Measurements from ENCODE around the gene CUEDC2. TPM values are rescaled to one million over a fixed set of nuclear protein-coding genes. Genes with fewer than 3 reads are reported as not detected.

Gene CUEDC2, protein sequence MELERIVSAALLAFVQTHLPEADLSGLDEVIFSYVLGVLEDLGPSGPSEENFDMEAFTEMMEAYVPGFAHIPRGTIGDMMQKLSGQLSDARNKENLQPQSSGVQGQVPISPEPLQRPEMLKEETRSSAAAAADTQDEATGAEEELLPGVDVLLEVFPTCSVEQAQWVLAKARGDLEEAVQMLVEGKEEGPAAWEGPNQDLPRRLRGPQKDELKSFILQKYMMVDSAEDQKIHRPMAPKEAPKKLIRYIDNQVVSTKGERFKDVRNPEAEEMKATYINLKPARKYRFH
- total RNA-seq = 10 to 100 TPM; 30.2 to 32.1 TPM

DNA sequence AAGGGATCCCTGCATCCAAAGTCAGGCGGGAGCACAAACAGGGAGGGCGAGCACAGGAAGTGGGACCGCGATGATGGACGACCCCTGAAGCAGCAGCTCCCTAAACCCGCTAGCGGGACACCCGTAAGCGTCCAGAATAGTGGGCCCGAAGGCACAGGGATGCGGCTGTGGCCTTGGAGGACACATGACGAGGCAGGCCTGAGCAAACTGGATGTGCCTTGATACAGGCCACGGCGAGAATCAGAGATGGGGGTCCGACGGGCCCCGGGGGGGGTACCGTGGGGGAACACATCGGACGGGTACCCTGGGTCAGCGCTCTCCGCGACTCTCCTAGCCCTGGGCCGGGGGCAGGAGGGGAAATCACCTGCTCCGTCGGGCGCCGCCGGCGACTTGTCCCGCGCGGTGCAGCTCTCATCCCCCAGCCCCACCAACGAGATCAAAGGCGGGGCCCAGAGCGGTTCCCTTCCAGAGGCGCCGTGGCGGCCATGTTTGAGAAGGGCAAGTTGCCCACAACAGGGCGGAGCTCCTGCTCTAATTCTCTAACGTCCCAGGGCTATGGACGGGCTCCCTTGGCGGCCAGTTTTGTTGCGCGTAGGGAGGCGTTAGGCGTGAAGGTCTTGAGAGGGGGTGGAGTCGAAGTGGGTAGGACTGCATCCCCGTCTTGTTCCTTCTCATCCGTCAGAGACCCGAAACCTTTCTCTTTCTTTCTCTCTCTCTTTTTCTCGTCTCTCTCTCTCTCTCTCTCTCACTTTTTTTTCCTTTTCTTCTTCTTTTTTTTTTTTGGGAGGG is at the start of gene CUEDC2:
CUEDC2 (minus strand) TSS at position 413 of the 789 bp plus-strand sequence. CDS start 7,386 bp downstream, outside the sequence.
- intact Hi-C loops (cut with DNase I) = no loop called here
- H3K27ac ChIP-seq = peak within 1 kb of the TSS; percentile 22
- H3K9ac ChIP-seq (ENCODE audit: low read depth in 2 of 2, low read length in 2 of 2) = peak within 1 kb of the TSS; percentile 96 to 98
- DNase-seq = peak; percentile 99
- H3K36me3 ChIP-seq = no peaks in the 10 kb centered on the region
- TF ChIP-seq, protein P1, sequence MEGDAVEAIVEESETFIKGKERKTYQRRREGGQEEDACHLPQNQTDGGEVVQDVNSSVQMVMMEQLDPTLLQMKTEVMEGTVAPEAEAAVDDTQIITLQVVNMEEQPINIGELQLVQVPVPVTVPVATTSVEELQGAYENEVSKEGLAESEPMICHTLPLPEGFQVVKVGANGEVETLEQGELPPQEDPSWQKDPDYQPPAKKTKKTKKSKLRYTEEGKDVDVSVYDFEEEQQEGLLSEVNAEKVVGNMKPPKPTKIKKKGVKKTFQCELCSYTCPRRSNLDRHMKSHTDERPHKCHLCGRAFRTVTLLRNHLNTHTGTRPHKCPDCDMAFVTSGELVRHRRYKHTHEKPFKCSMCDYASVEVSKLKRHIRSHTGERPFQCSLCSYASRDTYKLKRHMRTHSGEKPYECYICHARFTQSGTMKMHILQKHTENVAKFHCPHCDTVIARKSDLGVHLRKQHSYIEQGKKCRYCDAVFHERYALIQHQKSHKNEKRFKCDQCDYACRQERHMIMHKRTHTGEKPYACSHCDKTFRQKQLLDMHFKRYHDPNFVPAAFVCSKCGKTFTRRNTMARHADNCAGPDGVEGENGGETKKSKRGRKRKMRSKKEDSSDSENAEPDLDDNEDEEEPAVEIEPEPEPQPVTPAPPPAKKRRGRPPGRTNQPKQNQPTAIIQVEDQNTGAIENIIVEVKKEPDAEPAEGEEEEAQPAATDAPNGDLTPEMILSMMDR (IDR thresholded peaks at IDR 0.05) = no peak
- peaks cover 4% of the 10 kb centered on the region for H3K4me1 ChIP-seq
- H3K4me3 ChIP-seq = peak within 1 kb of the TSS; percentile 85
- no peaks in the 10 kb centered on the region for H3K27me3 ChIP-seq
- H3K9me3 ChIP-seq = no peaks in the 10 kb centered on the region

DNA sequence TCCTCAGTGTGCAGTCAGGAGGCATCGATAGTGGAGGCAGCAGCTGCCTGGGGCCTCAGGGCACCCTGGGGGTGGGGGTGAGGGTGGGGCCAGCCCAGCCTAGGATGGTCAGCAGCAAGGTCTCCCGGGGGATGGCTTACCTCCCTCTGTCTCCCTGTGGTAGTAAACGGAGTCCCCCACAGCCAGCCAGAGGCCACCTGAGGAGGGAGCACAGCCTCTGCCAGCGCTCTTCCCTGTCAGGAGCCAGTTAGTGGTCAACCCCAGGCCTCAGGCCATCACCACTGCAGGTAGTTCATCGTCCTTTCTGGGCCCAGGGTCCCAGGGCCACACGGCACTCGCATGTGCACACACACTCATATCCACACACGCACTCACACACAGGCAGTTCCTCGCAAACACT is 48.0 kb upstream of the CUEDC2 start:
- no peak overlapping the region for H3K27ac ChIP-seq
- H3K36me3 ChIP-seq = peaks cover 15% of the 10 kb centered on the region
- H3K9me3 ChIP-seq = no peaks in the 10 kb centered on the region
- no peak overlapping the region for H3K4me3 ChIP-seq
- H3K4me1 ChIP-seq = no peaks in the 10 kb centered on the region
- H3K27me3 ChIP-seq = no peaks in the 10 kb centered on the region
- DNase-seq = no peak
- TF ChIP-seq, protein P1 (IDR thresholded peaks at IDR 0.05) = no peak
- intact Hi-C loops (cut with DNase I) = loop anchor here (5.0 kb wide), 2 partner anchors 58 to 88 kb away; partner anchors contain the start of gene FBXL15
- no peak overlapping the region for H3K9ac ChIP-seq (ENCODE audit: low read depth in 2 of 2, low read length in 2 of 2)

DNA sequence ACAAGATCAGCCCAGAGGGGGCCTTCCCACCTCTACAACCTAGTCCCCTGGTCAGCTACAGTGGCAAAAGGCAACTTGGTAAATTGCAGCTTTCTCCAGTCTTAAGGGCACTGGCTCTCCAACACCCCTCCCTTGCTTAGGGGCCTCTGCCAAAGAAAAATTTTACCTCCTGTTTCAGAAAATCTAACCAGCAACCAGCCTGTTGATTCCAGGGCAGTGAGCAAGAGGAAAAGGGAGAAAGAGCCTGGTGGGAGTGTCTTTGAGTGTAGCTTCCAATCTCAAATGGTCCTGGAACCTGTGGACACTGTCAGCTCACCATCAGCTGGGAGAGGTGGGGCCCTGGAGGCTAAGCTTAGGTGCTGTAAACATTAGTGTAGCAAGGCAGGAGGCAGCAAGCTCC is 47.3 kb upstream of the CUEDC2 start:
- DNase-seq = no peak
- TF ChIP-seq, protein P1 (IDR thresholded peaks at IDR 0.05) = no peak
- H3K9ac ChIP-seq (ENCODE audit: low read depth in 2 of 2, low read length in 2 of 2) = no peak overlapping the region

DNA sequence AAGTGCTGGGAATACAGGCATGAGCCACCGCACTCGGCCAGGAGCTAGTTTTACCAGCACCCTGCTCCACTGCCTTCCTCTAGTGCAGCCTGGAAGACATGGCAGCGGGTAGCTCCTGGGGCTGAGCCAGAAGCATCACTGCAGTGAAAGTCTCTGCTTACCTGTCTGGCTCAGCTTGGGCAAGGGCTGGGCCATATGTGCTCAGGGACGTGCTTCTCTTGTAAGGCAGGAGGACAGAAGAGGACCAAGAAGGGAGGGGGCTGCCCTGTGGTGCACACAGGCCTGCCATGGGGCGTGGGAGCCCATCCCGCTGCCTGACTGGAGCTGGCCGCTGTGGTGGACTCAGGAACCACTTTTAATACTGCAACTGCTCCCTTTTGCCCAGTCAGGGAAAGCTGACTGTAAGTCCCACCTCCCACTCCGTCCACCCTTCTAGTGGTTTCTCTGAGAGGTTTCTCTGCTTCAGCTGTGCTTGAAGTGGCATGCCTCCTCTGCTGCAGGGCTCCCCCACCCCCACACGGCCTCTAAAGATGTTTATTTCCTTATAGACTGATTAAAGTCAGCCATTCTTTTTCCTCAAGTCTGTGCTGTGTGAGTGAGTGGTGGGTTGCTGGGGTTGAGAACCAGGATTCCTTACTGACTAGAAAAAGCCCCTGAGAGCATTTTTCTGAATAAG is 44.2 kb upstream of the CUEDC2 start:
- no peaks in the 10 kb centered on the region for H3K4me1 ChIP-seq
- intact Hi-C loops (cut with DNase I) = no loop called here
- no peak overlapping the region for H3K27ac ChIP-seq
- H3K9ac ChIP-seq (ENCODE audit: low read depth in 2 of 2, low read length in 2 of 2) = no peak overlapping the region
- no peak overlapping the region for H3K4me3 ChIP-seq
- no peaks in the 10 kb centered on the region for H3K27me3 ChIP-seq
- no peaks in the 10 kb centered on the region for H3K36me3 ChIP-seq
- no peak for DNase-seq
- no peaks in the 10 kb centered on the region for H3K9me3 ChIP-seq
- TF ChIP-seq, protein P1 (IDR thresholded peaks at IDR 0.05) = no peak

More for the DNA sequence above, 47.3 kb upstream of the CUEDC2 start:
- Histone ChIP-seq H3K36me3 (peaks cover 15% of the 10 kb centered on the region), H3K27me3 (no peaks in the 10 kb centered on the region), H3K4me1 (no peaks in the 10 kb centered on the region), H3K4me3 (no peak overlapping the region), H3K27ac (no peak overlapping the region), H3K9me3 (no peaks in the 10 kb centered on the region)
- intact Hi-C loops (cut with DNase I) = loop anchor here (2.0 to 5.0 kb wide), 3 partner anchors 57 to 251 kb away; partner anchors contain the start of gene FBXL15

DNA sequence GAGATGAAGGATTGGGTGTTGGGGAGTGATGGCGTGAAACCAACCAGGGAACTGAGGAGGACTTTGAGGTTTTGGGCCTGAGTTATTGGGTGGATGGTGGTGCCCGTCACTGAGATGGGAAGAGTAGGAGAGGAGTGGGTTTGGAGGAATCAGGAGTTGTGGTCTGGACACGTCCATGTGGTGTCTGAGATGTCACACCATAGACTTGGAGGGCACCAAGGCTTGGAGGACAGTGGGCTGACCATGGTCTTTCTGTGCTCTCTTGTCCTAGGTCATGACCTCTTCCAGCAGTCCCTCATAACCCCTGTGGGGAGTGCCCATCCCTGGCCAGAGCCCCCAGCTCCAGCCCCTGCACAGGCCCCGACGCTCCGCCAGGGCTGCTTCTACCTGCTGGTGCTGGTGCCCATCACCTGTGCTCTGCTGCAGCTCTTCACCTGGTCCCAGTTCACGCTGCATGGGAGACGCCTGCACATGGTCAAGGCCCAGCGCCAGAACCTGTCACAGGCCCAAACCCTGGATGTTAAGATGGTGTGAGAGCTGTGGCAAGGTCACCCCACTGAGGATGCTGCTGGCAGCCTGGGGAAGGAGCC is 43.2 kb upstream of the CUEDC2 start:
- Histone ChIP-seq H3K4me3 (no peak overlapping the region), H3K9ac (ENCODE audit: low read depth in 2 of 2, low read length in 2 of 2) (no peak overlapping the region), H3K36me3 (no peaks in the 10 kb centered on the region), H3K9me3 (no peaks in the 10 kb centered on the region), H3K27me3 (no peaks in the 10 kb centered on the region), H3K27ac (no peak overlapping the region), H3K4me1 (no peaks in the 10 kb centered on the region)
- DNase-seq = no peak
- intact Hi-C loops (cut with DNase I) = no loop called here
- TF ChIP-seq, protein P1 (IDR thresholded peaks at IDR 0.05) = no peak

All from colonic mucosa (tissue), 4 donors.